Stimulated activated CD8-positive, alpha-beta memory T cell treated with anti-CD3 and anti-CD28 coated beads, Interleukin-7, amount 100 ng/mL, for 48 hours (primary cell): ENCODE measurements around the gene PWP1.

ENCODE experiments used
- DNase-seq, 2 donors: peaks; one replicate each; pipeline ENCODE4 v3.0.0-alpha.2; 2020; ENCODE audit warnings: low read depth in 1 of 2; ENCODE audit errors: extremely low read depth in 1 of 2

PWP1 gene

DNA sequence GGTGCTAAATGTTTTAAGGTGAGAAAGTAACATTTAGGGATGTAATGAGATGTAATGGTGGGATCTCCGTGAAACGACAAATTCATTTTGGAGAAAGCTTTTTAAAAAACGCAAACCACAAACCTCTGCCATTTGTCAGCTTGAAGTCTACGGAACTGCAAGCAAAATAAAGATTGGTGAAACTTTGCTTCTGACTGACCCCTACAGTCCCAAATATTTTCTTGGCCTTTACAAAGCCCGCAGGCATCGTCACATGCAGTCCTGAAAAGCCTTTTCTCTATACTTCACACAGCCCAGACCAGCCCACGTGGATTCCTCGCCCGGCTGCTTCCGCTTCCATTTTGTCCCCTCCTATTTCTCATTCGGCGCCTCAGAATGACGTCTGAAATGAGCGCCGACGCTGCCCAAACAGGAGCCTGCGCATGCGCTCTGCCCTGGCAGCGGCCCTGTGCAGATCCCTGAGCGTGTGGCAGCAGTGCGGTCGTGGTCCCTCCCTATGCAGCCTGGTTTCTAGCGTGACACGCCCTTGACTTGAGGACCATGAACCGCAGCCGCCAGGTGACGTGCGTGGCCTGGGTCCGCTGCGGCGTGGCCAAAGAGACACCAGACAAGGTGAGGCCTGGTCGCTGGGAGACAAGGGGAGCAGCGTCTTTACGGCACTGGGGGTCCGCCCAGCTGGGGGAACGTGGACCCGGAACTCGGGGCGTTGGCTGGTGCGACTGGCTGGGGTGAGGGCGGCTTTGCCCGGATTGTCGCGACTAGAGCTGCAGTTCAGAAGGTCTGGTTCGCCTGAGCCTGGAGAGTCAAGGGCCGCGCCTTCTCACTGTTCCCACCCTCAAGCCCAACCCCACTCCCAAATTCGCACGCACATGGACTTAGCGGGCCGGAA is at the start of gene PWP1:
TSS of gene PWP1 (plus strand) at position 440 of the 889 bp plus-strand sequence. CDS start at position 541, 101 bp downstream.
- peak; percentile 89 to 95 for DNase-seq

- DNase-seq: no peak
Measured at GRCh38 chr12:107641154-107641553, 44.4 kb upstream of the PWP1 start.

- no peak for DNase-seq
Measured at GRCh38 chr12:107642240-107642639, 43.4 kb upstream of the PWP1 start.

DNA sequence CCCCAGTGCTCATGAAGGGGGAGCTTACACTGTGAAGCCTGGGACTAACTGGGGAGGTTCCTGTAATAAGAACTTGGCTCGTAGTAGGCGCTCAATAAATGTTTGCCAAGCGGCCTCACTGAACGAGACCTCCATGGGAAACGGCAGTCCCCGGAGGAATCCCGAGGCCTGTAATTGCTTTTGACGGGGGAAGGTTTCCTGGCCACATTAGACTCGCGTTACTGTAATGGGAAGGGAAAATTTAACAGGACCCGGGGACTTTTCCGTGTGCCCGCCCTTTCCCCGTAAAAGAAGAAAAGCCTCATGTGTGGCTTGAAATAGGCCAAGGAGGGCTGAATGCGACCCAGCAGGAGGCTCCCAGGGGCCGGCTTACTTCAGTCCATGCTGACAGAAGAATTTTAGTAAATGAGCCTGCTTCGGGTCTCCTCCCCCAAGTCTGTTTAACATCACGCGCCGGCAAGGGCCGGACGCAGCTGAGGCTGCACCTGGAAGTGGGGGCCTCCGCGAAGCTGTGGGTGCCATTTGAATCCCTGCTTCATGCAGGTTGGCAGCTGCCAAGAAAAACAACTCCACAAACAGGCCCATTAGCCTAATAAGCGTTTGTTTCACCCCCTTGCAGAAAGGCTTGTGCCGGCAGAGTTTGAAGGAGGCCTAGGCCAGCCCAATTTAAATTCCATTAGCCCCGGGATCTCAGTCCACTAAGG is 39.8 kb upstream of the PWP1 start:
- no peak for DNase-seq

DNA sequence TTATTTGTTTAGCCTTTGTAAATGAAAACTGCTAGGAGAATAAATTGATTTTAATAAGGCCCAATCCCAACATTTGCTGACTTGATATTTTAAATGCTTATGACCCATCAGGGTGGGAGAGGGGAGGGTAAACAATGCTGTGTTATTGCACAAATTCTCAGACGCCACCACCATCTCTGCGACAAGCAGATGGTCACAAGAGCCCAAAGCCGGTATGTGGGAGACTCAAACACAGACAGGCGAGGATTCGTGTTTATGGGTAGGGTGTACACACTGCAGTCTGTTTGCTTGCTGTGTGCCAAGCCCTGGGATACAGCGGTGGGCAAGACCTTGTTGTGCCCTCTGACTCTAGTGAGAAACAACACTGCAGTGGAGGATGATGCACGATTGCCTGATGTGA is 39.2 kb upstream of the PWP1 start:
- DNase-seq: no peak

GRCh38 chr12:107649661-107650061 is 35.9 kb upstream of the PWP1 start:
- DNase-seq: no peak

GRCh38 chr12:107650977-107651376 is 34.6 kb upstream of the PWP1 start:
- DNase-seq: no peak

GRCh38 chr12:107651571-107652449 is 33.8 kb upstream of the PWP1 start:
- DNase-seq: no peak

GRCh38 chr12:107653519-107653918 is 32.1 kb upstream of the PWP1 start:
- DNase-seq: no peak

DNA sequence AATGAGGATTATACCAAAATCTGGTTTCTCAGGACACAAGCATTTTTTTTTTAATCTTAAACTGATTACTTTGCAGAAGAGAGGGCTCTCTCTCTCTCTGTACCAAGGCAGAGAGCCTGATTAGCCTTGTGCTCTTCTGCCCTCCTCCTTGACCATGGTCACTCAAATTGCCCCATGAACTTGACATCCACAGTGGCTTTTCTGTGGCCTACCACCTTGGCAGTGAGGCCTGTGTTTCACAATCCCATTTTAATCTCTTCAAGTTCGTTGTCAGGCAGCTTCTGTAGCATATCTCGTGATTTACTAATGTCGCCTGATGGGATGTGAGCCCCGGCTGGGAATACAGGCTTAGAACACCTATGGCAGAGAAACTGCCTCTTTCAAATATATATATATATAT is 30.7 kb upstream of the PWP1 start:
- DNase-seq: no peak

GRCh38 chr12:107655281-107656065 is 30.1 kb upstream of the PWP1 start:
- no peak for DNase-seq

DNA sequence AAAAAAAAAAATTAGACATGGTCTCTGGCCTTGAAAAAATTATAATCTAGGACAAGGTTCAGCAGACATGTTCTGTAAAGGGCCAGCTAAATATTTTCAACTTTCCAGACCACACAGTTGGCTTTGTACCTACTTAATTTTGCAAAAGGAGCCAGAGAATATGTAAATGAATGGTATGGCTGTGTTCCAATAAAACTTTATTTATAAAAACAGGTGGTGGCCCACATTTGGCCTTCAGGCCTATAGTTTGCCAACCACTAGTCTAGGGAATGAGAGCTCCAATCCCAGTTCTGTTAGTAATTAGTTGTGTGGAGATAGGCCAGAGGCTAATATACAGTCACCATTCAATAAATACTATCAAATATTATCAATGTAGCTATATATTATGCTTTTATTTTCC is 29.3 kb upstream of the PWP1 start:
- no peak for DNase-seq

DNA sequence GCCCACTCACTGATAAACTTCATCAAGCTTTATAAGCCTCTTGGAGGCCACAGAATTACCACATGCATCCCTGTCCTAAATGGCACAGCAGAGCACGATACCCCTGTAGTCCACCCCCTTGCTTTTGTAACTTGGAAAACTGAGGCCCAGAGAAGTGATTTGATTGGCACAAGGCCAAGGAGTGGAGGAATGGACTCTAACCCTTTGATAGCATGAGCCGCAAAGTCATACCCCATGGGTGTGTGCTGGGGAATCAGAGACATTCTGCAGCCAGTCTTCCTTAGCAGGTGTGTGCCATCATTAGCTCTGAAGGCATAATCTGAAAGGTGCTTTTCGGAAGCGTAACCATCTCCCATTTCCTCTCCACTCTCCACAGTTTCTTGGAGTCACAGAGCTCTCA is 28.5 kb upstream of the PWP1 start:
- DNase-seq: no peak

DNA sequence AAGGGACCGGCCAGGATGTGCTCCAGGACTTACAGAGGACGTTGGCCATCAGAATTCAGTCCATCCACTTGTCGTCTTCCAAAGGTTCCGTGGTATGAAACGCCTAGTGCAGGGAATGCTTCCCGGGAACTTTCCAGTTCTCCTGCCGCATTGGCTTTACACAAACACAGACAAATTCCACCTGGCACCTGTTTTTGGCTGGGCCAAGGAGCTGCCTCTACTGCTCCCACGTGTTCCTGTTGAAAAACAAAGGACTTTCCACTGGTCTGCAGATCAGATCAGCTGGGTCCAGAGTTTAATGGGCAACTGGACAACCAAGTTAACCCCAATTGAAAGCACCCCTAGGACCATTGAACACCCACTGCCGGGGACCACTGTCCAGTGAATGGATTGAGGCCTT is 28.0 kb upstream of the PWP1 start:
- no peak for DNase-seq

GRCh38 chr12:107660235-107660634 is 25.4 kb upstream of the PWP1 start:
- DNase-seq: no peak

GRCh38 chr12:107660861-107661415 is 24.7 kb upstream of the PWP1 start:
- no peak for DNase-seq

- DNase-seq: no peak
Measured at GRCh38 chr12:107661830-107662229, 23.8 kb upstream of the PWP1 start.

DNA sequence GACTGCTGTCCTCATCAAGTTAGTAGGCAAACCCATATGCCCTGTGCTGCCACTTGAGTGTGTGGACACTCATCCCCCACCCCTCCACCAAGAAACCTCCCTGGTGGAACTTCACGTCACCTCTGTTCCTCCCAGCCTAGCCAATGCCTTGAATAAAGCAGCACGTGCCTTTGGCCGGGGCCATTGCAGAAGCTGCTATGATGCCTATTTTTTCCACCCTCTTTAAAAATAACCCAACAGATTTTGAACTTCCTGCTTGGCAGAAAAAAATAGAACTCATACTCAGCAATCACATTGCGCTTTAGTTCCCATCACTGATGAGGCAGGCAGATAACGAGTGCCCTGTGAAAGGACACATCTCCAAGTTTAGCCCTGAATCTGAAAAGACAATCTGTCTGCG is 23.1 kb upstream of the PWP1 start:
- DNase-seq: no peak

GRCh38 chr12:107663277-107663676 is 22.3 kb upstream of the PWP1 start:
- DNase-seq: no peak

DNA sequence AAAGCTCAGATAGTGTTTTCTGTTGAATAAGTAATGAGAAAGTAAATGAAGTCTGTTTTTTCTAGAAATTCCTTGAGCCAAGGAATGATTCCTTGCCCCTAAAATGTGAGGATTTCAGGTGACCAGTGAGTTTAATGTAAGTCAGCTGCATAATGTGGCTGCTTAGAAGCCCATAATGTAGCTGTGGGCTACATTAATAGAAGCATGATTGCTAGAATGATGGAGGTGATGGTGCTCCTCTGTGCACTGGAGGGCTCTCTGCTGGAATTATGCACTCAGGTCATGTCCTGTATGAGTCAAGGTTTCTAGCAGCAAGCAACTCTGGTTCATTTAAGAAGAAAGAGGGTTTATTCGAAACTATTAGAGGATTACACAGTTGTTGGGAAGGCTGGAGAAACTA is 19.6 kb upstream of the PWP1 start:
- DNase-seq: no peak
